Measurements from ENCODE around the gene RBM22.

RBM22 gene

DNA sequence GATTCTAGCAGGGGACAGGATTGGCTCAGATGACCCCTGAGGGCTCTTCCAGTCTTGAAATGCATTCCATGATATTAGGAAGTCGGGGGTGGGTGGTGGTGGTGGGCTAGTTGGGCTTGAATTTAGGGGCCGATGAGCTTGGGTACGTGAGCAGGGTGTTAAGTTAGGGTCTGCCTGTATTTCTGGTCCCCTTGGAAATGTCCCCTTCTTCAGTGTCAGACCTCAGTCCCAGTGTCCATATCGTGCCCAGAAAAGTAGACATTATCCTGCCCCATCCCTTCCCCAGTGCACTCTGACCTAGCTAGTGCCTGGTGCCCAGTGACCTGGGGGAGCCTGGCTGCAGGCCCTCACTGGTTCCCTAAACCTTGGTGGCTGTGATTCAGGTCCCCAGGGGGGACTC is 42.7 kb downstream of the RBM22 start:
- H3K4me2 ChIP-seq (ENCODE audit: low read length): no peak overlapping the region
- H3K9me2 ChIP-seq (ENCODE audit: low read depth, low read length): no peaks in the 10 kb centered on the region
- peaks cover 6% of the 10 kb centered on the region for H3K4me1 ChIP-seq (ENCODE audit: insufficient read depth, low read length, severe bottlenecking)
- no peak overlapping the region for H2AFZ ChIP-seq (ENCODE audit: low read length)
- H3K9ac ChIP-seq (ENCODE audit: low read length): no peak overlapping the region
- no peaks in the 10 kb centered on the region for H3K79me2 ChIP-seq (ENCODE audit: insufficient read depth, low read length)
- no peaks in the 10 kb centered on the region for H3K36me3 ChIP-seq (ENCODE audit: insufficient read depth, low read length)
- H3K9me3 ChIP-seq (ENCODE audit: low read length): no peaks in the 10 kb centered on the region
- TF ChIP-seq, protein P1, sequence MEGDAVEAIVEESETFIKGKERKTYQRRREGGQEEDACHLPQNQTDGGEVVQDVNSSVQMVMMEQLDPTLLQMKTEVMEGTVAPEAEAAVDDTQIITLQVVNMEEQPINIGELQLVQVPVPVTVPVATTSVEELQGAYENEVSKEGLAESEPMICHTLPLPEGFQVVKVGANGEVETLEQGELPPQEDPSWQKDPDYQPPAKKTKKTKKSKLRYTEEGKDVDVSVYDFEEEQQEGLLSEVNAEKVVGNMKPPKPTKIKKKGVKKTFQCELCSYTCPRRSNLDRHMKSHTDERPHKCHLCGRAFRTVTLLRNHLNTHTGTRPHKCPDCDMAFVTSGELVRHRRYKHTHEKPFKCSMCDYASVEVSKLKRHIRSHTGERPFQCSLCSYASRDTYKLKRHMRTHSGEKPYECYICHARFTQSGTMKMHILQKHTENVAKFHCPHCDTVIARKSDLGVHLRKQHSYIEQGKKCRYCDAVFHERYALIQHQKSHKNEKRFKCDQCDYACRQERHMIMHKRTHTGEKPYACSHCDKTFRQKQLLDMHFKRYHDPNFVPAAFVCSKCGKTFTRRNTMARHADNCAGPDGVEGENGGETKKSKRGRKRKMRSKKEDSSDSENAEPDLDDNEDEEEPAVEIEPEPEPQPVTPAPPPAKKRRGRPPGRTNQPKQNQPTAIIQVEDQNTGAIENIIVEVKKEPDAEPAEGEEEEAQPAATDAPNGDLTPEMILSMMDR (IDR thresholded peaks at IDR 0.05; ENCODE audit: low read length): no peak
- TF ChIP-seq EZH2 (IDR thresholded peaks at IDR 0.05; ENCODE audit: borderline replicate concordance, low read length): no peak
- no peak overlapping the region for H3K27ac ChIP-seq (ENCODE audit: low read depth, low read length, poor library complexity, severe bottlenecking)
- H3K27me3 ChIP-seq (ENCODE audit: insufficient read depth, low read length): 0 out of 2 replicates have a peak, but pooled peaks cover 6% of the 10 kb centered on the region
- H3F3A ChIP-seq (ENCODE audit: insufficient read depth, low read length): no peaks in the 10 kb centered on the region
- H3K4me3 ChIP-seq (ENCODE audit: low read depth, low read length, poor library complexity, severe bottlenecking): no peak overlapping the region
- H4K20me1 ChIP-seq (ENCODE audit: insufficient read depth, low read length): no peaks in the 10 kb centered on the region

DNA sequence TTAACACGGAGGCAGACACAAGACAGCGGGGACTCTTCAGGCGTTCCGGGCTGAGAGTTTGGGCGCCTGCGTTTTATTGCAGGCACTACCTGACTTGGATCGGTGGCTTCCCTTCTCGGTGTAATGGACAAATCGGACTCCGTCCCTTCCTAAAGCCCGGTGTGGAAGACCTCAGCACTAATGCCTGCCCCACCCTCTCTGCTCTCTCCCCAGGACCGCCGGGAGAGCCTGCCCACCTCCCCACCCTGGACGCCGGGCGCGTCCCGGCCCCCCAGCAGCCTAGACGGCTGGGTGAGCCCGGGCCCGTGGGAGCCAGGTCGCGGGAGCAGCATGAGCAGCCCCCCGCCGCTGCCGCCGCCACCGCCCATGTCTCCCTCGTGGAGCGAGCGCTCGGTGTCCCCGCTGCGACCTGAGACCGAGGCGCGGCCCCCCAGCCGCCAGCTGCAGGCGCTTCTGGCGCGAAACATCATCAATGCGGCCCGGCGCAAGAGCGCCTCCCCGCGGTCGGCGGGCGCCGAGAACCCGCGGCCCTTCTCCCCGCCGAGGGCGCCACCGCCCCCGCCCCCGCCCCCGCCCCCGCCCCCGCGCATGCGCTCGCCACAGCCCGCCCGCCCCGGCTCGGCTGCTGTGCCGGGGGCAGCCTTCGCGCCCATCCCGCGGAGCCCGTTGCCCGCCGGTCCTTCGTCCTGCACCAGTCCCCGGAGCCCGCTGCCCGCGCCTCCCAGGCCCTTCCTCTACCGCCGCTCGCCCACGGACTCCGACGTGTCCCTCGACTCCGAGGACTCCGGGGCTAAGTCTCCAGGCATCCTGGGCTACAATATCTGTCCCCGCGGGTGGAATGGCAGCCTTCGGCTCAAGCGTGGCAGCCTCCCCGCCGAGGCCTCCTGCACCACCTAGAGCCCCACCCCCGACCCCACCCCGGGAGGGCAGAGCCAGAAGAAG is 44.4 kb downstream of the RBM22 start:
- no peaks in the 10 kb centered on the region for H3K27me3 ChIP-seq (ENCODE audit: insufficient read depth, low read length)
- no peak for TF ChIP-seq EZH2 (IDR thresholded peaks at IDR 0.05; ENCODE audit: borderline replicate concordance, low read length)
- TF ChIP-seq, protein P1 (IDR thresholded peaks at IDR 0.05; ENCODE audit: low read length): peak; percentile 40; the same call in 1 of the 2 replicates
- H3K4me2 ChIP-seq (ENCODE audit: low read length): peak overlapping the region; percentile 89
- H3K79me2 ChIP-seq (ENCODE audit: insufficient read depth, low read length): no peaks in the 10 kb centered on the region
- H3K36me3 ChIP-seq (ENCODE audit: insufficient read depth, low read length): no peaks in the 10 kb centered on the region
- H3K4me1 ChIP-seq (ENCODE audit: insufficient read depth, low read length, severe bottlenecking): peaks cover 6% of the 10 kb centered on the region
- H3K4me3 ChIP-seq (ENCODE audit: low read depth, low read length, poor library complexity, severe bottlenecking): peak overlapping the region; percentile 59
- H4K20me1 ChIP-seq (ENCODE audit: insufficient read depth, low read length): no peaks in the 10 kb centered on the region
- H3K9me2 ChIP-seq (ENCODE audit: low read depth, low read length): no peaks in the 10 kb centered on the region
- no peaks in the 10 kb centered on the region for H3F3A ChIP-seq (ENCODE audit: insufficient read depth, low read length)
- H3K9ac ChIP-seq (ENCODE audit: low read length): peak overlapping the region; percentile 71
- H3K9me3 ChIP-seq (ENCODE audit: low read length): no peaks in the 10 kb centered on the region
- H2AFZ ChIP-seq (ENCODE audit: low read length): peak overlapping the region; percentile 48; the same call in 1 of the 2 replicates
- H3K27ac ChIP-seq (ENCODE audit: low read depth, low read length, poor library complexity, severe bottlenecking): no peak overlapping the region

DNA sequence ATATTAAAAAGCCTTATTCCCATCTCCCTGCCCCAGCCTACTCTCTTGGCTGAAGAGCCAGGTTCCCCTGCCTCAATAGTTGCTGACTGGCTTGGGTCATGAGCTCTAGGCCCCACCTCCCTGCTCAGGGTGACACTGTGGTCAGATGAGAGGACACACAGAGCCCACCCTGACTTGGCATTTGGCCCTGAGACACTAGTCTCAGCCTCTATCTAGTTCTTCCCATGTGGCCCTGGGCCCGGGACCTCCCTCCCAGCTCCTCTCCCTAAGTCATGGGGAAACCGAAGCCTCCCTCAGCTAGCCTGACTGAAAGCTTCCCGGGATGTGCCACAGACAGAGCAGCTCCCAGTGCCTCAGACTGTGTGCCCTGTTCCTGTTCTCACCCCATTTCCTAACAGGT is 45.6 kb downstream of the RBM22 start:
- no peaks in the 10 kb centered on the region for H3K9me2 ChIP-seq (ENCODE audit: low read depth, low read length)
- no peaks in the 10 kb centered on the region for H3K79me2 ChIP-seq (ENCODE audit: insufficient read depth, low read length)
- no peaks in the 10 kb centered on the region for H4K20me1 ChIP-seq (ENCODE audit: insufficient read depth, low read length)
- no peak overlapping the region for H3K4me3 ChIP-seq (ENCODE audit: low read depth, low read length, poor library complexity, severe bottlenecking)
- H3K4me1 ChIP-seq (ENCODE audit: insufficient read depth, low read length, severe bottlenecking): peaks cover 6% of the 10 kb centered on the region
- no peak overlapping the region for H3K4me2 ChIP-seq (ENCODE audit: low read length)
- TF ChIP-seq, protein P1 (IDR thresholded peaks at IDR 0.05; ENCODE audit: low read length): no peak
- TF ChIP-seq EZH2 (IDR thresholded peaks at IDR 0.05; ENCODE audit: borderline replicate concordance, low read length): no peak
- H3K27ac ChIP-seq (ENCODE audit: low read depth, low read length, poor library complexity, severe bottlenecking): no peak overlapping the region
- H3K36me3 ChIP-seq (ENCODE audit: insufficient read depth, low read length): no peaks in the 10 kb centered on the region
- H3K9me3 ChIP-seq (ENCODE audit: low read length): no peaks in the 10 kb centered on the region
- H3K27me3 ChIP-seq (ENCODE audit: insufficient read depth, low read length): no peaks in the 10 kb centered on the region
- H3F3A ChIP-seq (ENCODE audit: insufficient read depth, low read length): no peaks in the 10 kb centered on the region
- no peak overlapping the region for H3K9ac ChIP-seq (ENCODE audit: low read length)
- no peak overlapping the region for H2AFZ ChIP-seq (ENCODE audit: low read length)
